Measurements from ENCODE around the gene RNF19B.
"Not testable (repeated sequence)": the region's sequence is repeated elsewhere in the genome, so short reads cannot be mapped to it uniquely, and the experiment has no call there.

RNF19B gene

GRCh38 chr1:32992489-32993323 is 28.1 kb upstream of the RNF19B start:
- peak in 1 of 2 experiments; percentile 65 for DNase-seq (ENCODE audit: low read depth in 2 of 2)

- DNase-seq (ENCODE audit: low read depth in 2 of 2), result no peak
Measured at GRCh38 chr1:32991819-32992488, 27.3 kb upstream of the RNF19B start.

- DNase-seq (ENCODE audit: low read depth in 2 of 2), result no peak
Measured at GRCh38 chr1:32991386-32991785, 26.8 kb upstream of the RNF19B start.

- DNase-seq (ENCODE audit: low read depth in 2 of 2), result no peak
Measured at GRCh38 chr1:32990887-32991286, 26.3 kb upstream of the RNF19B start.

- DNase-seq (ENCODE audit: low read depth in 2 of 2), result peak in 1 of 2 experiments; percentile 48
Measured at GRCh38 chr1:32989160-32990050, 24.8 kb upstream of the RNF19B start.

GRCh38 chr1:32988665-32989064 is 24.1 kb upstream of the RNF19B start:
- no peak for DNase-seq (ENCODE audit: low read depth in 2 of 2)

- DNase-seq (ENCODE audit: low read depth in 2 of 2), result no peak
Measured at GRCh38 chr1:32985226-32985625, 20.6 kb upstream of the RNF19B start.

GRCh38 chr1:32984455-32985171 is 20.0 kb upstream of the RNF19B start:
- DNase-seq (ENCODE audit: low read depth in 2 of 2), result no peak

- no peak for DNase-seq (ENCODE audit: low read depth in 2 of 2)
Measured at GRCh38 chr1:32984090-32984454, 19.5 kb upstream of the RNF19B start.

- DNase-seq (ENCODE audit: low read depth in 2 of 2), result no peak
Measured at GRCh38 chr1:32983020-32983419, 18.4 kb upstream of the RNF19B start.

GRCh38 chr1:32981003-32981901 is 16.6 kb upstream of the RNF19B start:
- peak; percentile 39 to 43 for DNase-seq (ENCODE audit: low read depth in 2 of 2)

GRCh38 chr1:32980080-32980479 is 15.5 kb upstream of the RNF19B start:
- DNase-seq (ENCODE audit: low read depth in 2 of 2), result no peak

- no peak for DNase-seq (ENCODE audit: low read depth in 2 of 2)
Measured at GRCh38 chr1:32978854-32979253, 14.2 kb upstream of the RNF19B start.

- no peak for DNase-seq (ENCODE audit: low read depth in 2 of 2)
Measured at GRCh38 chr1:32977546-32978087, 13.0 kb upstream of the RNF19B start.

- DNase-seq (ENCODE audit: low read depth in 2 of 2), result not testable (repeated sequence)
Measured at GRCh38 chr1:32975055-32975454, 10.4 kb upstream of the RNF19B start.

- not testable (repeated sequence) for DNase-seq (ENCODE audit: low read depth in 2 of 2)
Measured at GRCh38 chr1:32973458-32973857, 8.8 kb upstream of the RNF19B start.

GRCh38 chr1:32972814-32973428 is 8.3 kb upstream of the RNF19B start:
- DNase-seq (ENCODE audit: low read depth in 2 of 2), result no peak

GRCh38 chr1:32971576-32971975 is 7.0 kb upstream of the RNF19B start:
- DNase-seq (ENCODE audit: low read depth in 2 of 2), result no peak

- no peak for DNase-seq (ENCODE audit: low read depth in 2 of 2)
Measured at GRCh38 chr1:32971156-32971555, 6.5 kb upstream of the RNF19B start.

GRCh38 chr1:32969566-32969965 is 5.0 kb upstream of the RNF19B start:
- no peak for DNase-seq (ENCODE audit: low read depth in 2 of 2)

All from stimulated activated CD4-positive, alpha-beta T cell treated with anti-CD3 and anti-CD28 coated beads, Interleukin-12 subunit alpha, Interleukin-12 subunit beta, amount 100 ng/mL, for 24 hours (primary cell).